ENCODE data around the gene CFAP74. TPM values are rescaled to one million over a fixed set of nuclear protein-coding genes. Genes with fewer than 3 reads are reported as not detected.
A peak's percentile ranks its signal among the peaks of the same experiment; 100 is the strongest.

Gene CFAP74
- total and polyA plus RNA-seq, 2 of the 13 experiments (the other 11 are each of a cell fraction or from before 2014, with no cell fraction given), result 0.27 to 0.62 TPM

DNA sequence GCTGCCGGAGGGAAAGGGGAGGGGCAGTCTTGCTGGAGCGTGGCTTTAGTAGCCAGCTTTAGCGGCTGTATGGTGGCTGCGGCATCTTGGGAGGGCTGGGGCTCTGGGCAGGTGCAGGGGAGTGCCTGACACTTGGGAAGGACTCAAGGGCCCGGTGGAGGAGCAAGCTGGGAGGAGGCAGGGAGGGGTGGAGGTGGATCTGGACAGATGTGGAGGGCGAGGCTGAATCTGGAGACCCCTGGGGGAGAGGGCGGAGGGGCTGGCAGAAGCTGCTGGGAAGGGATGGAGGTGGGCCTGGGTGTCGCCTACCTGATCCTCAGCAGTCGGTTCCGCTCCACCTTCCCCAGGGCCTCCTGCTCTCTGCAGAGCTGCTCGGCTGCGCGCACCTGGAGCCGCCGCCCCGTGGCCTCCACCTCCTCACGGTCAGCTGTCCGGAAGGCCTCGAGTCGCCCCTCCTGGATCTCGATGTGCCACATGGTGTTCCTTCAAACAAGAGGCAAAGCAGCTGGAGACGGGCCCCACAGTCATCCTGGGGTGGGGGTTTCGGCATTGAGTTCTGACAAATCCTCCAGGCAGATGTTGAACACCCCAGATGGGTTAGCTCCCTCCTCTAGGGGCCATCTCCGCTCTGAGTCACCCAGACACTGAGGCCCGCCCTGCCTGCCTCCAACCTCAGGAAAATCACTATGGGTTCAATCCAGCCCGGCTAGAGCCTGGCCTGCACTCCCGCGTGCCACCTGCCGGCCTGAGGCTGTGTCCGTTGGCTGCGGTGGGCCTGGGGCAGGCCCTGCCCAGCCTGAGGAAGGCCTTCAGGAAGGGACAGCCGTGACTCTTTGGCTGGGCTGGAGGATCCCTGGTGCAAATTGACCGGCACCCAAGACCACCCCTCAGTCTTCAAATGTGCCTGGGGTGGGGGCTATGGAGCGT lies 29.6 kb downstream of the CFAP74 start (continued):
- TF ChIP-seq, protein P1, sequence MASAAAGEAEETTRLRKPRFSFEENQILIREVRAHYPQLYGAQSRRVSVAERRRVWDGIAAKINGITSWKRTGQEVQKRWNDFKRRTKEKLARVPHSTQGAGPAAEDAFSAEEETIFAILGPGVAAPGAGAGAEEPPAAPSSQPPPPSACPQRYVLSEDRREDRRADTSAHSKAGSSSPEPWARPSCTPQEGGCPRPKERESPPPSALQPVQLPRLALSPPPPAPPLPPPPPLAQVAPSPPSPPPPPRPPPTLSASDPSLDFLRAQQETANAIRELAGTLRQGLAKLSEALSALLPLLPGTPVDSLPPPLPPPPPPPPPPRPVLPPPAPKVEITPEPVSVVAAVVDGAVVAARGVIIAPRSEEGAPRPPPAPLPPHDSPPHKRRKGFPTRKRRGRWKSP (CRISPR knock-in tag; IDR thresholded peaks at IDR 0.05), result no peak
- TF ChIP-seq SP4 (CRISPR knock-in tag; IDR thresholded peaks at IDR 0.05), result no peak
- TF ChIP-seq, protein P2, sequence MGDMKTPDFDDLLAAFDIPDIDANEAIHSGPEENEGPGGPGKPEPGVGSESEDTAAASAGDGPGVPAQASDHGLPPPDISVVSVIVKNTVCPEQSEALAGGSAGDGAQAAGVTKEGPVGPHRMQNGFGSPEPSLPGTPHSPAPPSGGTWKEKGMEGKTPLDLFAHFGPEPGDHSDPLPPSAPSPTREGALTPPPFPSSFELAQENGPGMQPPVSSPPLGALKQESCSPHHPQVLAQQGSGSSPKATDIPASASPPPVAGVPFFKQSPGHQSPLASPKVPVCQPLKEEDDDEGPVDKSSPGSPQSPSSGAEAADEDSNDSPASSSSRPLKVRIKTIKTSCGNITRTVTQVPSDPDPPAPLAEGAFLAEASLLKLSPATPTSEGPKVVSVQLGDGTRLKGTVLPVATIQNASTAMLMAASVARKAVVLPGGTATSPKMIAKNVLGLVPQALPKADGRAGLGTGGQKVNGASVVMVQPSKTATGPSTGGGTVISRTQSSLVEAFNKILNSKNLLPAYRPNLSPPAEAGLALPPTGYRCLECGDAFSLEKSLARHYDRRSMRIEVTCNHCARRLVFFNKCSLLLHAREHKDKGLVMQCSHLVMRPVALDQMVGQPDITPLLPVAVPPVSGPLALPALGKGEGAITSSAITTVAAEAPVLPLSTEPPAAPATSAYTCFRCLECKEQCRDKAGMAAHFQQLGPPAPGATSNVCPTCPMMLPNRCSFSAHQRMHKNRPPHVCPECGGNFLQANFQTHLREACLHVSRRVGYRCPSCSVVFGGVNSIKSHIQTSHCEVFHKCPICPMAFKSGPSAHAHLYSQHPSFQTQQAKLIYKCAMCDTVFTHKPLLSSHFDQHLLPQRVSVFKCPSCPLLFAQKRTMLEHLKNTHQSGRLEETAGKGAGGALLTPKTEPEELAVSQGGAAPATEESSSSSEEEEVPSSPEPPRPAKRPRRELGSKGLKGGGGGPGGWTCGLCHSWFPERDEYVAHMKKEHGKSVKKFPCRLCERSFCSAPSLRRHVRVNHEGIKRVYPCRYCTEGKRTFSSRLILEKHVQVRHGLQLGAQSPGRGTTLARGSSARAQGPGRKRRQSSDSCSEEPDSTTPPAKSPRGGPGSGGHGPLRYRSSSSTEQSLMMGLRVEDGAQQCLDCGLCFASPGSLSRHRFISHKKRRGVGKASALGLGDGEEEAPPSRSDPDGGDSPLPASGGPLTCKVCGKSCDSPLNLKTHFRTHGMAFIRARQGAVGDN (CRISPR knock-in tag; IDR thresholded peaks at IDR 0.05), result peak; percentile 63
- TF ChIP-seq PRMT3 (CRISPR knock-in tag; IDR thresholded peaks at IDR 0.05; ENCODE audit: borderline replicate concordance, low read depth), result no peak
- TF ChIP-seq ZSCAN9 (CRISPR knock-in tag; IDR thresholded peaks at IDR 0.05; ENCODE audit: borderline replicate concordance), result no peak
- peak; percentile 54 for TF ChIP-seq XRCC5 (optimal IDR thresholded peaks at IDR 0.05; ENCODE audit: low read length)
- peak; percentile 65 for TF ChIP-seq RAD21 (CRISPR knock-in tag; IDR thresholded peaks at IDR 0.05)
- TF ChIP-seq, protein P3, sequence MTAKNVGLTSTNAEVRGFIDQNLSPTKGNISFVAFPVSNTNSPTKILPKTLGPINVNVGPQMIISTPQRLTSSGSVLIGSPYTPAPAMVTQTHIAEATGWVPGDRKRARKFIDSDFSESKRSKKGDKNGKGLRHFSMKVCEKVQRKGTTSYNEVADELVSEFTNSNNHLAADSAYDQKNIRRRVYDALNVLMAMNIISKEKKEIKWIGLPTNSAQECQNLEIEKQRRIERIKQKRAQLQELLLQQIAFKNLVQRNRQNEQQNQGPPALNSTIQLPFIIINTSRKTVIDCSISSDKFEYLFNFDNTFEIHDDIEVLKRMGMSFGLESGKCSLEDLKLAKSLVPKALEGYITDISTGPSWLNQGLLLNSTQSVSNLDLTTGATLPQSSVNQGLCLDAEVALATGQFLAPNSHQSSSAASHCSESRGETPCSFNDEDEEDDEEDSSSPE (CRISPR knock-in tag; IDR thresholded peaks at IDR 0.05), result no peak
- TF ChIP-seq, protein P4, sequence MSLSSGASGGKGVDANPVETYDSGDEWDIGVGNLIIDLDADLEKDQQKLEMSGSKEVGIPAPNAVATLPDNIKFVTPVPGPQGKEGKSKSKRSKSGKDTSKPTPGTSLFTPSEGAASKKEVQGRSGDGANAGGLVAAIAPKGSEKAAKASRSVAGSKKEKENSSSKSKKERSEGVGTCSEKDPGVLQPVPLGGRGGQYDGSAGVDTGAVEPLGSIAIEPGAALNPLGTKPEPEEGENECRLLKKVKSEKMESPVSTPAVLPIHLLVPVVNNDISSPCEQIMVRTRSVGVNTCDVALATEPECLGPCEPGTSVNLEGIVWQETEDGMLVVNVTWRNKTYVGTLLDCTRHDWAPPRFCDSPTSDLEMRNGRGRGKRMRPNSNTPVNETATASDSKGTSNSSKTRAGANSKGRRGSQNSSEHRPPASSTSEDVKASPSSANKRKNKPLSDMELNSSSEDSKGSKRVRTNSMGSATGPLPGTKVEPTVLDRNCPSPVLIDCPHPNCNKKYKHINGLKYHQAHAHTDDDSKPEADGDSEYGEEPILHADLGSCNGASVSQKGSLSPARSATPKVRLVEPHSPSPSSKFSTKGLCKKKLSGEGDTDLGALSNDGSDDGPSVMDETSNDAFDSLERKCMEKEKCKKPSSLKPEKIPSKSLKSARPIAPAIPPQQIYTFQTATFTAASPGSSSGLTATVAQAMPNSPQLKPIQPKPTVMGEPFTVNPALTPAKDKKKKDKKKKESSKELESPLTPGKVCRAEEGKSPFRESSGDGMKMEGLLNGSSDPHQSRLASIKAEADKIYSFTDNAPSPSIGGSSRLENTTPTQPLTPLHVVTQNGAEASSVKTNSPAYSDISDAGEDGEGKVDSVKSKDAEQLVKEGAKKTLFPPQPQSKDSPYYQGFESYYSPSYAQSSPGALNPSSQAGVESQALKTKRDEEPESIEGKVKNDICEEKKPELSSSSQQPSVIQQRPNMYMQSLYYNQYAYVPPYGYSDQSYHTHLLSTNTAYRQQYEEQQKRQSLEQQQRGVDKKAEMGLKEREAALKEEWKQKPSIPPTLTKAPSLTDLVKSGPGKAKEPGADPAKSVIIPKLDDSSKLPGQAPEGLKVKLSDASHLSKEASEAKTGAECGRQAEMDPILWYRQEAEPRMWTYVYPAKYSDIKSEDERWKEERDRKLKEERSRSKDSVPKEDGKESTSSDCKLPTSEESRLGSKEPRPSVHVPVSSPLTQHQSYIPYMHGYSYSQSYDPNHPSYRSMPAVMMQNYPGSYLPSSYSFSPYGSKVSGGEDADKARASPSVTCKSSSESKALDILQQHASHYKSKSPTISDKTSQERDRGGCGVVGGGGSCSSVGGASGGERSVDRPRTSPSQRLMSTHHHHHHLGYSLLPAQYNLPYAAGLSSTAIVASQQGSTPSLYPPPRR (CRISPR knock-in tag; IDR thresholded peaks at IDR 0.05; ENCODE audit: borderline replicate concordance), result no peak
- TF ChIP-seq ZNF775 (CRISPR knock-in tag; IDR thresholded peaks at IDR 0.05; ENCODE audit: borderline replicate concordance), result no peak
- TF ChIP-seq CC2D1A (CRISPR knock-in tag; IDR thresholded peaks at IDR 0.05), result no peak
- no peak for TF ChIP-seq CCDC6 (CRISPR knock-in tag; IDR thresholded peaks at IDR 0.05)
- TF ChIP-seq, protein P5, sequence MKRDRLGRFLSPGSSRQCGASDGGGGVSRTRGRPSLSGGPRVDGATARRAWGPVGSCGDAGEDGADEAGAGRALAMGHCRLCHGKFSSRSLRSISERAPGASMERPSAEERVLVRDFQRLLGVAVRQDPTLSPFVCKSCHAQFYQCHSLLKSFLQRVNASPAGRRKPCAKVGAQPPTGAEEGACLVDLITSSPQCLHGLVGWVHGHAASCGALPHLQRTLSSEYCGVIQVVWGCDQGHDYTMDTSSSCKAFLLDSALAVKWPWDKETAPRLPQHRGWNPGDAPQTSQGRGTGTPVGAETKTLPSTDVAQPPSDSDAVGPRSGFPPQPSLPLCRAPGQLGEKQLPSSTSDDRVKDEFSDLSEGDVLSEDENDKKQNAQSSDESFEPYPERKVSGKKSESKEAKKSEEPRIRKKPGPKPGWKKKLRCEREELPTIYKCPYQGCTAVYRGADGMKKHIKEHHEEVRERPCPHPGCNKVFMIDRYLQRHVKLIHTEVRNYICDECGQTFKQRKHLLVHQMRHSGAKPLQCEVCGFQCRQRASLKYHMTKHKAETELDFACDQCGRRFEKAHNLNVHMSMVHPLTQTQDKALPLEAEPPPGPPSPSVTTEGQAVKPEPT (CRISPR knock-in tag; IDR thresholded peaks at IDR 0.05; ENCODE audit: low read depth), result no peak
- no peak for TF ChIP-seq POGZ (CRISPR knock-in tag; IDR thresholded peaks at IDR 0.05)

Data from HepG2 (cell line).